Activated gamma-delta T cell treated with anti-CD3 and anti-CD28 coated beads, Interleukin-2, amount 50 U/mL, for 16 hours (primary cell): Measurements from ENCODE around the gene EPB41L1.

ENCODE experiments used
- DNase-seq: peaks from one replicate; pipeline ENCODE4 v3.0.0-alpha.2; 2020; ENCODE audit warnings: low read depth

EPB41L1 gene

GRCh38 chr20:36261389-36262105 lies 107.0 kb downstream of the EPB41L1 start:
- no peak for DNase-seq

GRCh38 chr20:36262440-36262839 lies 107.9 kb downstream of the EPB41L1 start:
- no peak for DNase-seq

GRCh38 chr20:36264426-36265246 lies 110.1 kb downstream of the EPB41L1 start:
- DNase-seq = no peak

- DNase-seq = no peak
Observed at GRCh38 chr20:36266189-36266588, 111.6 kb downstream of the EPB41L1 start.

GRCh38 chr20:36267605-36268381 lies 113.3 kb downstream of the EPB41L1 start:
- DNase-seq = no peak

- no peak for DNase-seq
Observed at GRCh38 chr20:36268440-36269342, 114.2 kb downstream of the EPB41L1 start.

GRCh38 chr20:36269507-36269906 lies 115.0 kb downstream of the EPB41L1 start:
- no peak for DNase-seq

- no peak for DNase-seq
Observed at GRCh38 chr20:36270744-36271638, 116.5 kb downstream of the EPB41L1 start.

GRCh38 chr20:36271639-36272546 lies 117.4 kb downstream of the EPB41L1 start:
- no peak for DNase-seq

GRCh38 chr20:36272547-36273220 lies 118.1 kb downstream of the EPB41L1 start:
- no peak for DNase-seq

- DNase-seq = no peak
Observed at GRCh38 chr20:36273414-36274180, 119.1 kb downstream of the EPB41L1 start.

- DNase-seq = no peak
Observed at GRCh38 chr20:36274181-36274841, 119.8 kb downstream of the EPB41L1 start.

GRCh38 chr20:36275011-36275410 lies 120.5 kb downstream of the EPB41L1 start:
- DNase-seq = no peak

- no peak for DNase-seq
Observed at GRCh38 chr20:36275441-36276189, 121.1 kb downstream of the EPB41L1 start.

GRCh38 chr20:36277546-36277945 lies 123.0 kb downstream of the EPB41L1 start:
- no peak for DNase-seq

GRCh38 chr20:36279362-36279761 lies 124.8 kb downstream of the EPB41L1 start:
- no peak for DNase-seq

- no peak for DNase-seq
Observed at GRCh38 chr20:36279776-36280175, 125.2 kb downstream of the EPB41L1 start.
